ENCODE data around the gene CLEC3B.

- no peak for TF ChIP-seq CTCF (IDR thresholded peaks at IDR 0.05)
- no peak for TF ChIP-seq POLR2A (IDR thresholded peaks at IDR 0.05)
These were observed 41.4 kb downstream of the CLEC3B start for GRCh38 chr3:45067486-45067885.
